ENCODE results near the gene KIRREL3. TPM values are rescaled to one million over a fixed set of nuclear protein-coding genes. Genes with fewer than 3 reads are reported as not detected.

KIRREL3 gene
- total RNA-seq, 1 donor from 2014 or later = under 0.01 TPM

GRCh38 chr11:126673319-126673718 lies 327.3 kb downstream of the KIRREL3 start:
- H3K27me3 ChIP-seq (ENCODE audit: control insufficient read depth in 3 of 3, insufficient read depth in 3 of 3, low read length in 3 of 3) = peaks cover 0 to 9% (median 6%) of the 10 kb centered on the region in 3 donors

DNA sequence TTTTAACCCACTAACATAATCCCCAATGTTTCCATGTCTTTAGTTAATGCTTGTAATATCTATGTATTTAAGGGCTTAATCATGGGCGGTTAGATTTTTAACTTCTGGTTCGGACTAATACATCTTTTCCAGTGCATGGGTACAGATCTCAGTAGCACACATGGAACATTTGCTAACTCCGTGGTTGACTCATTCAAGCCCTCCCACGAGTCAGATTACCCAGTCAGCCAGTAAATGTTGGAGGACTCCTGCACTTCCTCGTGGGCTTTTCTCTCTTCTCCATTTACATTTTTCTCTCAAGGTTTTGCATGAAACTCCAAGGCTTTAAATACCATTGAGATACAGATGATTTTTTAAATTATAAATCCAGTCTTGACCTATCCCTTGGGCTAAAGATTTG lies 331.2 kb downstream of the KIRREL3 start:
- Histone ChIP-seq H3K9ac (ENCODE audit: low read depth in 1 of 3, low read length in 3 of 3) (no peak overlapping the region), H3K27ac (ENCODE audit: low read depth, low read length) (no peak overlapping the region), H3K4me1 (ENCODE audit: control insufficient read depth in 3 of 3, insufficient read depth in 3 of 3, low read length in 3 of 3) (no peaks in the 10 kb centered on the region), H3K4me3 (ENCODE audit: low read length in 3 of 3) (no peak overlapping the region), H3K36me3 (ENCODE audit: control insufficient read depth in 3 of 3, insufficient read depth in 3 of 3, low read length in 3 of 3) (no peaks in the 10 kb centered on the region), H3K27me3 (ENCODE audit: control insufficient read depth in 3 of 3, insufficient read depth in 3 of 3, low read length in 3 of 3) (peaks cover 0 to 9% (median 6%) of the 10 kb centered on the region in 3 donors), H3K9me3 (ENCODE audit: control insufficient read depth in 3 of 3, low read length in 3 of 3) (no peaks in the 10 kb centered on the region)

More at GRCh38 chr11:126673319-126673718, 327.3 kb downstream of the KIRREL3 start:
- Histone ChIP-seq H3K4me1 (ENCODE audit: control insufficient read depth in 3 of 3, insufficient read depth in 3 of 3, low read length in 3 of 3) (no peaks in the 10 kb centered on the region), H3K27ac (ENCODE audit: low read depth, low read length) (no peak overlapping the region), H3K4me3 (ENCODE audit: low read length in 3 of 3) (no peak overlapping the region), H3K9ac (ENCODE audit: low read depth in 1 of 3, low read length in 3 of 3) (no peak overlapping the region), H3K9me3 (ENCODE audit: control insufficient read depth in 3 of 3, low read length in 3 of 3) (no peaks in the 10 kb centered on the region), H3K36me3 (ENCODE audit: control insufficient read depth in 3 of 3, insufficient read depth in 3 of 3, low read length in 3 of 3) (no peaks in the 10 kb centered on the region)

DNA sequence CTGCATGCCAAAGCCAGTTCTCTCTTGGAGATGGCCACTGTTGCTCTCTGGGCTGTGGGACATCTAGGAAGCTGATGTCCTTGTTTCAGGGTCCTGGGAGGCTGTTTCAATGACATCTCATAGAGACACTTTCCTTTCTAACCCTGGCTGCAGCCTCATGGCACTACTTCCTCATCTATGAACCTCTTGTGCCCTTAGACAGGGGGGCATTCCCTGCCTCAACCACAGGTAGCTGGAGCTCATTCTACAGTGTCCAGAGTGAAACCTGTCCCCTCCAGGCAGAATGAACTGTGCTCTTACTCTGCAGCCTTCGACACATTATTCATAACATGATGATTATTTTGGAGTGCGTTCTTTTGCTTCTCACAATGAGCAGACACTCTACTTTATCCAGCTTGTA lies 335.9 kb downstream of the KIRREL3 start:
- H3K9me3 ChIP-seq (ENCODE audit: control insufficient read depth in 3 of 3, low read length in 3 of 3) = no peaks in the 10 kb centered on the region
- H3K9ac ChIP-seq (ENCODE audit: low read depth in 1 of 3, low read length in 3 of 3) = no peak overlapping the region
- no peak overlapping the region for H3K4me3 ChIP-seq (ENCODE audit: low read length in 3 of 3)
- no peak overlapping the region for H3K27ac ChIP-seq (ENCODE audit: low read depth, low read length)
- peaks cover 0 to 5% (median 0%) of the 10 kb centered on the region in 3 donors for H3K4me1 ChIP-seq (ENCODE audit: control insufficient read depth in 3 of 3, insufficient read depth in 3 of 3, low read length in 3 of 3)
- H3K36me3 ChIP-seq (ENCODE audit: control insufficient read depth in 3 of 3, insufficient read depth in 3 of 3, low read length in 3 of 3) = no peaks in the 10 kb centered on the region
- peaks cover 0 to 5% (median 1%) of the 10 kb centered on the region in 3 donors for H3K27me3 ChIP-seq (ENCODE audit: control insufficient read depth in 3 of 3, insufficient read depth in 3 of 3, low read length in 3 of 3)

DNA sequence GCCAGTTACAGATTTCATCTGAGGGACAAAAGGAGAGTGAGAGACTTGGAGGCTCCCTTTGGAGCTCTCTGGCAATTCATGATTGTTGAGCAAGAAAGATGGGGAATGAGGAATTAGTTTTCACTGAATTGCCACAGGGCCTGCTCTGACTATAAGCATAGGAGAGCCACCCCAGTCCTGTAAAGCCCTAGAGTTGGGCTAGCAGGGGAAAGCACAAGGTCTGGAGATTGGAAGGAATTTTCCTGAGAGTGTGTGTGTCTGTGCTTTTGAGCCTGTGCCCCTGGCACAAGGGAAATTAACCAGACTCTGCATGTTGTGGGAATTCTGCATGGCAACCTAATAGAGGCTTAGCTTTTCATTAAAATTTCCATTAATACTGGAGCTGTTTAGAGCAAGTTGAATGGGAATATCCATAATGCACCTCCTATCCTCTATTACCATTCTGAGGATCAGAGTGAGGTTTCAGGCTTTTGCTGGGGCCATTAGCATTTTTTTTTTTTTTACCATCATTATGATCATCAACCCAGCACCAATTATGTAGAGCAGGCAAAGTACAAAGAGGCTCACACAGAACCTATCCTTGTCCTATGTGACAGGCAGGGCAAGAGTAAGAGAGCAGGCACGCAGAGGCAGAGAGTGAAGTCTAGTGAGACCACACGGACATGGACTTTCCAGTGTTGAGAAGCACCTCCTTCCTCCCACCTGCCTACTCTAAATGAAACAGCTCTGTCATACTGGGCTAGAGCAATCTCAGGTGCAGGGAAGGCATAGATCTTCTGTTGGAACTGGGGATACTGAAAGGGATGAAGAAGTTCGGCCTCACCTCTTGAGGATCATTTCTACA lies 336.6 kb downstream of the KIRREL3 start:
- Histone ChIP-seq H3K4me3 (ENCODE audit: low read length in 3 of 3) (no peak overlapping the region), H3K27me3 (ENCODE audit: control insufficient read depth in 3 of 3, insufficient read depth in 3 of 3, low read length in 3 of 3) (peaks cover 0 to under 1% (median 0%) of the 10 kb centered on the region in 3 donors), H3K4me1 (ENCODE audit: control insufficient read depth in 3 of 3, insufficient read depth in 3 of 3, low read length in 3 of 3) (peaks cover 0 to 5% (median 0%) of the 10 kb centered on the region in 3 donors), H3K9ac (ENCODE audit: low read depth in 1 of 3, low read length in 3 of 3) (no peak overlapping the region), H3K27ac (ENCODE audit: low read depth, low read length) (no peak overlapping the region), H3K36me3 (ENCODE audit: control insufficient read depth in 3 of 3, insufficient read depth in 3 of 3, low read length in 3 of 3) (no peaks in the 10 kb centered on the region), H3K9me3 (ENCODE audit: control insufficient read depth in 3 of 3, low read length in 3 of 3) (no peaks in the 10 kb centered on the region)

DNA sequence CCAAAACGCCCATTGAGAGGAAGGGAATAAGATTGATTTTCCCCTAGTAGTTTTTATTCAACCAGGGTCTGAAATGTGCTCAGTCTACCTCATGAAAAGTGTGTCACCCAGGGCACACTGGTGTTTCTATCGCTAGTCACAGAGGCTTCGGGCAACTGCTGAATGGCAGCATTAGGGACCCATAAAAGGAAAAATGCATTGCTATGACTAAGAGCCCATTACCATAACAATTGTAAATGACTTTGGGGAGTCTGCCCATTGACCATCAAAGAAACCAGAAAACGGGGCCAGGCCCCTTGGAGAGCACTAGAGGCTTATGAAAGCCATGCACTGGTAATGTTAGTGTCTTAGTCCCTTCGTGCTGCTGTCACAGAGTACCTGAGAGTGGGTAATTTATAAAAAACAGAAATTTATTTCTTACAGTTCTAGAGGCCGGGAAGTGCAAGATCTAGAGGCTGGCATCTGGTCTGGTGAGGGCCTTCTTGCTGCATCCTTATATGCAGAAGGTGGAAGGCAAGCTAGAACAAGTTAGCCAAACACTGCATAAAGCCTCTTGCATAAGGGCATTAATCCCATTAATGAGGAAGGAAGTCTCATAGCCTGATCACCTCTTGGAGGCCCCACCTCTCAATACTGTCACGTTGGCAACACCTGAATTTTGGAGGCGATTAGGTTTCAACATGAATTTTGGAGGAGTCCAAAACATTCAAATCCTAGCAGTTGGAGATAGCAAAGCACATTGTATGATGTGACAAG lies 338.4 kb downstream of the KIRREL3 start:
- Histone ChIP-seq H3K9ac (ENCODE audit: low read depth in 1 of 3, low read length in 3 of 3) (no peak overlapping the region), H3K36me3 (ENCODE audit: control insufficient read depth in 3 of 3, insufficient read depth in 3 of 3, low read length in 3 of 3) (no peaks in the 10 kb centered on the region), H3K27ac (ENCODE audit: low read depth, low read length) (no peak overlapping the region), H3K4me1 (ENCODE audit: control insufficient read depth in 3 of 3, insufficient read depth in 3 of 3, low read length in 3 of 3) (peaks cover 0 to 5% (median 0%) of the 10 kb centered on the region in 3 donors), H3K4me3 (ENCODE audit: low read length in 3 of 3) (no peak overlapping the region), H3K27me3 (ENCODE audit: control insufficient read depth in 3 of 3, insufficient read depth in 3 of 3, low read length in 3 of 3) (no peaks in the 10 kb centered on the region), H3K9me3 (ENCODE audit: control insufficient read depth in 3 of 3, low read length in 3 of 3) (no peaks in the 10 kb centered on the region)

DNA sequence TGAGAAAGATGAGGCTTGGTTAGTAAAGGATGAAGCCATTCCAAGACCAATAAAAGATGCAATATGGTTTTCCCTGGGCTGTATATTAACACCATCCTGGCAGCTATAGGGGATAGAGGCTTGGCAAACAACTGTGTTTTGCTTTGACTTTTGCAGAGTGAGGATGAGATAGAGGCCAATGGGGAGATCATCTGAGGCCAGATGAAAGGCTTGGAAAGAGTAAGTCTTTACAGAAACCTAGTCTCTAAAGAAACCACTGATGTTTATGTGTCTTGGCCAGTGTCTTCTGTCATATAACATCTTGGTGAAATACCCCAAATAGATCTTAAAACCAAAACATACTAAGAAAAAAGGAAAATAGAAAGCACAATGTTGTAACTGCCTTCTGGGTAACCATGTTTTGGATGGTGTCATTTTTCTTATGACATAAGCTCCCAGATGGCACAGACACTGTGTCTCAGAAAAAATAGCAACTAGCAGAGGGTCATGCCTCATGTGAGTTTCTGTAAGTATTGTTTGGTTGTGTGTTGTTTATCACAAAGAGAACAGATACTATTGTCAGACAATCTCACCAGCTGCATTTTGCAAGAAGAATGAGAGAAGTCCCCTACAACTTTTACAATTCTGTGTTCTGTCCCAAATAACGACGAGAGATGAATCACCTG lies 339.7 kb downstream of the KIRREL3 start:
- no peaks in the 10 kb centered on the region for H3K36me3 ChIP-seq (ENCODE audit: control insufficient read depth in 3 of 3, insufficient read depth in 3 of 3, low read length in 3 of 3)
- no peak overlapping the region for H3K9ac ChIP-seq (ENCODE audit: low read depth in 1 of 3, low read length in 3 of 3)
- peaks cover 0 to 5% (median 0%) of the 10 kb centered on the region in 3 donors for H3K4me1 ChIP-seq (ENCODE audit: control insufficient read depth in 3 of 3, insufficient read depth in 3 of 3, low read length in 3 of 3)
- H3K4me3 ChIP-seq (ENCODE audit: low read length in 3 of 3) = no peak overlapping the region
- no peak overlapping the region for H3K27ac ChIP-seq (ENCODE audit: low read depth, low read length)
- no peaks in the 10 kb centered on the region for H3K9me3 ChIP-seq (ENCODE audit: control insufficient read depth in 3 of 3, low read length in 3 of 3)
- H3K27me3 ChIP-seq (ENCODE audit: control insufficient read depth in 3 of 3, insufficient read depth in 3 of 3, low read length in 3 of 3) = peaks cover 0 to 4% (median 0%) of the 10 kb centered on the region in 3 donors

- no peak overlapping the region for H3K27ac ChIP-seq (ENCODE audit: low read depth, low read length)
- H3K4me1 ChIP-seq (ENCODE audit: control insufficient read depth in 3 of 3, insufficient read depth in 3 of 3, low read length in 3 of 3) = peaks cover 0 to 5% (median 0%) of the 10 kb centered on the region in 3 donors
- H3K4me3 ChIP-seq (ENCODE audit: low read length in 3 of 3) = no peak overlapping the region
- H3K9ac ChIP-seq (ENCODE audit: low read depth in 1 of 3, low read length in 3 of 3) = no peak overlapping the region
- H3K36me3 ChIP-seq (ENCODE audit: control insufficient read depth in 3 of 3, insufficient read depth in 3 of 3, low read length in 3 of 3) = no peaks in the 10 kb centered on the region
- H3K9me3 ChIP-seq (ENCODE audit: control insufficient read depth in 3 of 3, low read length in 3 of 3) = no peaks in the 10 kb centered on the region
- peaks cover 0 to 6% (median 0%) of the 10 kb centered on the region in 3 donors for H3K27me3 ChIP-seq (ENCODE audit: control insufficient read depth in 3 of 3, insufficient read depth in 3 of 3, low read length in 3 of 3)
Observed at GRCh38 chr11:126660321-126660720, 340.2 kb downstream of the KIRREL3 start.

GRCh38 chr11:126658306-126659056 lies 342.1 kb downstream of the KIRREL3 start:
- H3K27me3 ChIP-seq (ENCODE audit: control insufficient read depth in 3 of 3, insufficient read depth in 3 of 3, low read length in 3 of 3) = peaks cover 0 to 7% (median 0%) of the 10 kb centered on the region in 3 donors
- no peaks in the 10 kb centered on the region for H3K9me3 ChIP-seq (ENCODE audit: control insufficient read depth in 3 of 3, low read length in 3 of 3)
- no peaks in the 10 kb centered on the region for H3K36me3 ChIP-seq (ENCODE audit: control insufficient read depth in 3 of 3, insufficient read depth in 3 of 3, low read length in 3 of 3)
- no peak overlapping the region for H3K27ac ChIP-seq (ENCODE audit: low read depth, low read length)
- peaks cover 0 to 5% (median 0%) of the 10 kb centered on the region in 3 donors for H3K4me1 ChIP-seq (ENCODE audit: control insufficient read depth in 3 of 3, insufficient read depth in 3 of 3, low read length in 3 of 3)
- no peak overlapping the region for H3K4me3 ChIP-seq (ENCODE audit: low read length in 3 of 3)
- no peak overlapping the region for H3K9ac ChIP-seq (ENCODE audit: low read depth in 1 of 3, low read length in 3 of 3)

- peaks cover 0 to 7% (median 0%) of the 10 kb centered on the region in 3 donors for H3K27me3 ChIP-seq (ENCODE audit: control insufficient read depth in 3 of 3, insufficient read depth in 3 of 3, low read length in 3 of 3)
Observed at GRCh38 chr11:126655807-126656128, 344.8 kb downstream of the KIRREL3 start.

More at GRCh38 chr11:126655807-126656128, 344.8 kb downstream of the KIRREL3 start:
- no peaks in the 10 kb centered on the region for H3K36me3 ChIP-seq (ENCODE audit: control insufficient read depth in 3 of 3, insufficient read depth in 3 of 3, low read length in 3 of 3)
- H3K4me1 ChIP-seq (ENCODE audit: control insufficient read depth in 3 of 3, insufficient read depth in 3 of 3, low read length in 3 of 3) = no peaks in the 10 kb centered on the region
- no peaks in the 10 kb centered on the region for H3K9me3 ChIP-seq (ENCODE audit: control insufficient read depth in 3 of 3, low read length in 3 of 3)
- H3K9ac ChIP-seq (ENCODE audit: low read depth in 1 of 3, low read length in 3 of 3) = no peak overlapping the region
- no peak overlapping the region for H3K27ac ChIP-seq (ENCODE audit: low read depth, low read length)
- H3K4me3 ChIP-seq (ENCODE audit: low read length in 3 of 3) = no peak overlapping the region
